Neuronal stem cell (in vitro differentiated cells): ENCODE measurements around the gene RAVER1.

Experiments used
- DNase-seq: peaks from one replicate; pipeline ENCODE4 v3.0.0-alpha.2; 2013; ENCODE audit warnings: low spot score
- H2AFZ ChIP-seq: one replicate; pipeline ENCODE4 v1.6.1; 2013; ENCODE audit warnings: mild to moderate bottlenecking, low read length, inconsistent platforms
- H2AK5ac ChIP-seq: 2 replicates; pipeline ENCODE4 v1.6.1; 2013; ENCODE audit warnings: low read depth, mild to moderate bottlenecking, inconsistent platforms, low read length, moderate library complexity, mixed read lengths
- H2BK120ac ChIP-seq: 2 replicates; pipeline ENCODE4 v1.6.1; 2013; ENCODE audit warnings: low read depth, mild to moderate bottlenecking, inconsistent platforms, low read length, moderate library complexity, mixed read lengths
- H2BK12ac ChIP-seq: one replicate; pipeline ENCODE4 v1.6.1; 2013; ENCODE audit warnings: low read length, inconsistent platforms
- H2BK15ac ChIP-seq: 2 replicates; pipeline ENCODE4 v1.6.1; 2013; ENCODE audit warnings: mild to moderate bottlenecking, low read length, inconsistent platforms, mixed read lengths
- H2BK5ac ChIP-seq: one replicate; pipeline ENCODE4 v1.6.1; 2013; ENCODE audit warnings: inconsistent platforms, mild to moderate bottlenecking, low read length, moderate library complexity
- H3K14ac ChIP-seq: one replicate; pipeline ENCODE4 v1.6.1; 2013; ENCODE audit warnings: low read length, inconsistent platforms
- H3K18ac ChIP-seq: 2 replicates; pipeline ENCODE4 v1.6.1; 2013; ENCODE audit warnings: low read length, inconsistent platforms
- H3K23ac ChIP-seq: 2 replicates; pipeline ENCODE4 v1.6.1; 2013; ENCODE audit warnings: low read depth, mild to moderate bottlenecking, mixed read lengths, low read length, inconsistent platforms; ENCODE audit not compliant: poor library complexity
- H3K27ac ChIP-seq: replicated peaks from 3 replicates; pipeline ENCODE4 v1.5.1; 2013; ENCODE audit warnings: low read length, inconsistent platforms
- H3K27me3 ChIP-seq, 3 experiments: 2 replicates each; pipeline ENCODE4 v1.6.1; 2013; ENCODE audit warnings: low read length in 3 of 3, mild to moderate bottlenecking in 2 of 3, inconsistent platforms in 1 of 3, low read depth in 1 of 3, mixed read lengths in 1 of 3, moderate library complexity in 1 of 3; ENCODE audit not compliant: control insufficient read depth in 3 of 3, insufficient read depth in 3 of 3
- H3K36me3 ChIP-seq, 2 donors: replicated peaks in 1 of 2; 2 replicates each; pipeline ENCODE4 v1.6.1; 2013; ENCODE audit warnings: low read length in 2 of 2; ENCODE audit not compliant: control insufficient read depth in 2 of 2, insufficient read depth in 2 of 2
- H3K4ac ChIP-seq: 2 replicates; pipeline ENCODE4 v1.6.1; 2013; ENCODE audit warnings: inconsistent platforms, mild to moderate bottlenecking, low read length, moderate library complexity
- H3K4me1 ChIP-seq, 2 donors: 1 replicate in 1 of 2; 2 replicates in 1 of 2; pipeline ENCODE4 v1.6.1; 2013; ENCODE audit warnings: low read length in 2 of 2, low read depth in 1 of 2; ENCODE audit not compliant: control insufficient read depth in 2 of 2, insufficient read depth in 1 of 2
- H3K4me2 ChIP-seq: one replicate; pipeline ENCODE4 v1.6.1; 2013; ENCODE audit warnings: mild to moderate bottlenecking, low read length, inconsistent platforms; ENCODE audit not compliant: insufficient read depth, poor library complexity, severe bottlenecking
- H3K4me3 ChIP-seq, 2 donors: 2 replicates each; pipeline ENCODE4 v1.5.1; 2013; ENCODE audit warnings: low read length in 2 of 2, mild to moderate bottlenecking in 2 of 2, inconsistent platforms in 1 of 2, moderate library complexity in 1 of 2
- H3K79me1 ChIP-seq: one replicate; pipeline ENCODE4 v1.6.1; 2013; ENCODE audit warnings: low read depth, mild to moderate bottlenecking, inconsistent platforms, low read length, moderate library complexity
- H3K9ac ChIP-seq: one replicate; pipeline ENCODE4 v1.6.1; 2013; ENCODE audit warnings: mild to moderate bottlenecking, low read depth, low read length, inconsistent platforms; ENCODE audit not compliant: poor library complexity
- H3K9me3 ChIP-seq, 2 donors: replicated peaks in 1 of 2; 2 replicates each; pipeline versions ENCODE3 to v1.6.1; 2013; ENCODE audit warnings: low read length in 2 of 2, mild to moderate bottlenecking in 2 of 2, inconsistent platforms in 1 of 2, low read depth in 1 of 2, mixed read lengths in 1 of 2, moderate library complexity in 1 of 2; ENCODE audit not compliant: control insufficient read depth in 2 of 2, insufficient read depth in 1 of 2
- H4K8ac ChIP-seq: one replicate; pipeline ENCODE4 v1.6.1; 2013; ENCODE audit warnings: low read depth, mild to moderate bottlenecking, inconsistent platforms, low read length, moderate library complexity
- H4K91ac ChIP-seq: one replicate; pipeline ENCODE4 v1.6.1; 2013; ENCODE audit warnings: low read length, low read depth, mild to moderate bottlenecking, inconsistent platforms; ENCODE audit not compliant: poor library complexity
- WGBS, 2 donors: extraction: QIAGEN DNeasy Blood & Tissue Kit; methylation state at CpG; one replicate each; pipeline ENCODE4 v1.1.7; 2013; ENCODE audit warnings: missing lambda C conversion rate in 2 of 2, mixed read lengths in 1 of 2; ENCODE audit not compliant: insufficient read length in 2 of 2, insufficient replicate concordance in 1 of 2; ENCODE audit errors: extremely low coverage in 2 of 2; 5-methylcytosine and 5-hydroxymethylcytosine counted together

Gene RAVER1

DNA sequence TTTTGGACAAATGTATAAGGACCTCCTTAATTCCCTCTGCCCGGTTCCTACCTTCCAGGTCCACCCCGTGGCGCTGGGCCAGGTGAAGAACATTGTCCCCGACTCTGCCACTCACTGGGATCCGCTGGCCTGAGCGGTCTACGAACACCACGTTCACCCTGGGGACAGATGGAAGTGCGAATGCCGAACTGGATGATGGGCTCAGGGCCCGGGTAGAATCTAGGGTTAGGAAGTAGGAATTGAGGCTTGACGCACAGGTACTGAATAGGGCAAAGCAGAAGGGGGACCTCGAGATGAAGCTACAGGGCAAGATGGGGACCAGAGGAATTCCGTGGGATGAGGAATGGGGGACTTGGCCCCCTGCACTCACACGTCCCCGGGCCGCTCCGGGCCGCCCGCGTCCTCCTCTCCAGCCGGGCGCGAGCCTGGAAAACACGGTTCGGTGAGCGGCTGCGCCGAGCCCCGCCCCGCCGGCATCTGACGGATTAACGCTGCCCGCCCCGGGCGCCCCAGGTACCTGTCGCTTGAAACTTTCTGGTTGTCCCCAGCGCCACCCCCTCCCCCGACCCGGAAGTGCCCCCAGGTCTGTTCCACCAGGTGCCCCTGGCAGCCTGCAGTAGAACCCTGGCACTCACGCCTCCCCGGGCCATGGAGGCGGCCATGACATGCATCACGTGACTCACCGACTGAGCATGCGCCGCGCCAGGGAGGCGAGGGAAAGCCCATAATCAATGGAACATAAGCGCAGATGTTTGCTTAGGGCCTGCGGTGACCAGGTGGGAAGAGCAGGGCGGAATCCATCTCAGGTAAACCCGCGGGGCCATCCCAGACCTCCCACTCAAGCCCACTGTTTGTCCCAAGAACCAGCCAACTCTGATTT is 17.8 kb downstream of the RAVER1 start, which contains the start of gene FDX2:
Gene FDX2 (minus strand): TSS at position 681 of the 880 bp plus-strand sequence. CDS start 19 bp downstream, at position 662.
- no peak within 1 kb of the TSS for H2BK12ac ChIP-seq
- H3K4me3 ChIP-seq: peak within 1 kb of the TSS; percentile 71 to 81
- no peak within 1 kb of the TSS for H4K8ac ChIP-seq

DNA sequence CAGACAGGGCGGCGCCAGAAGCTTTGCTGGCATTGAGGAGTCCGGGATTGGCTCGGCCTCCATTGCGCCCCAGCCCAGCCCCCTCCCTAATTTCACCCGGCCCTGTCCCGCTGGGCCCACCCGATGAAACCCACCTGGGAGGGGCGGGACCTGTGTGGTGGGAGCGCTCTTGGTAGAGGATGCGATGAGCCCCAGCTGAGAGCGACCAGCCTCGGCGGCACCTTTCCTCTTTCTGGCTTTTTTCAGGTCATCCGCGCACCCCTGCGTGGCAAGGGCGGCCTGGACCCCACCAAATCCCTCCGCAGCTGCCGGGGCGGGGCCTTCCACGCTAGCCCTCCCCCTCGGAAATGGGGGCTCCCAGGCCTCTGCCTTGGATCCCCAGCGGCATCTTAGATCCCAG is 23.9 kb downstream of the RAVER1 start, which contains the start of gene ZGLP1:
Gene ZGLP1 (minus strand): TSS at position 393 of the 400 bp plus-strand sequence.
- no peak within 1 kb of the TSS for H2BK120ac ChIP-seq
- no peak within 1 kb of the TSS for H3K23ac ChIP-seq
- H4K91ac ChIP-seq: no peak within 1 kb of the TSS
- H3K18ac ChIP-seq: no peak within 1 kb of the TSS
- DNase-seq: no peak
- H3K4me3 ChIP-seq: no peak within 1 kb of the TSS
- H3K4ac ChIP-seq: no peak within 1 kb of the TSS
- no peaks in the 10 kb centered on the region for H3K27me3 ChIP-seq
- no peaks in the 10 kb centered on the region for H3K4me1 ChIP-seq
- no peak within 1 kb of the TSS for H3K14ac ChIP-seq
- H2BK12ac ChIP-seq: no peak within 1 kb of the TSS
- H4K8ac ChIP-seq: no peak within 1 kb of the TSS
- no peak within 1 kb of the TSS for H3K27ac ChIP-seq
- H3K4me2 ChIP-seq: no peak within 1 kb of the TSS
- peaks cover 6 to 16% of the 10 kb centered on the region in 2 donors for H3K36me3 ChIP-seq
- WGBS, 2 donors: no CpG with 5 or more reads among the region's 24 CpGs
- no peaks in the 10 kb centered on the region for H3K9me3 ChIP-seq
- no peak within 1 kb of the TSS for H2AK5ac ChIP-seq
- no peak within 1 kb of the TSS for H3K9ac ChIP-seq
- H3K79me1 ChIP-seq: no peaks in the 10 kb centered on the region
- H2AFZ ChIP-seq: no peak within 1 kb of the TSS
- no peak within 1 kb of the TSS for H2BK5ac ChIP-seq
- H2BK15ac ChIP-seq: no peak within 1 kb of the TSS

More for the DNA sequence above, 17.8 kb downstream of the RAVER1 start, which contains the start of gene FDX2:
- Histone ChIP-seq H3K23ac (peak within 1 kb of the TSS; percentile 5), H3K18ac (peak within 1 kb of the TSS; percentile 55), H2AK5ac (peak within 1 kb of the TSS; percentile 17), H2BK15ac (no peak within 1 kb of the TSS), H2BK5ac (no peak within 1 kb of the TSS), H3K4me1 (peaks cover 0 to 2% of the 10 kb centered on the region in 2 donors), H3K4ac (no peak within 1 kb of the TSS), H3K14ac (no peak within 1 kb of the TSS), H2AFZ (peak within 1 kb of the TSS; percentile 98), H3K27ac (no peak within 1 kb of the TSS), H3K9ac (peak within 1 kb of the TSS; percentile 65), H2BK120ac (no peak within 1 kb of the TSS), H3K79me1 (peaks cover 6% of the 10 kb centered on the region), H3K4me2 (peak within 1 kb of the TSS; percentile 77), H3K27me3 (no peaks in the 10 kb centered on the region), H4K91ac (no peak within 1 kb of the TSS), H3K36me3 (peaks cover 23 to 54% of the 10 kb centered on the region in 2 donors), H3K9me3 (no peaks in the 10 kb centered on the region)
- peak; percentile 86 for DNase-seq
- WGBS, 2 donors: no CpG with 5 or more reads among the region's 55 CpGs

DNA sequence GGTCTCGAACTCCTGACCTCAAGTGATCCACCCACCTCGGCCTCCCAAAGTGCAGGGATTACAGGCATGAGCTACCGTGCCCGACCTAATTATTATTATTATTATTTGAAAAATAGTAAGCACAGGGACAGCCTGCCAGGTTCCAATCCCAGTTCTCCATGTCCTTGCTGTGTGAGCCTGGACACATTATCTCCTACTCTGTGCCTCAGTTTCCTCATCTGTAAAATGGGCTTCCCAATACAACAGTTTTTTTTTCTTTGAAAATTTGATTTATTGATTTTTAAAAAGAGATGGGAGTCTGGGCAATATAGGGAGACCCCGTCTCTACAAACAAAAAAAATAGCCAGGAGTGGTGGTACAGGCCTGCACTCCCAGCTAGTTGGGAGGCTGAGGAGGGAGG is 27.0 kb downstream of the RAVER1 start:
- Histone ChIP-seq H3K18ac (no peak overlapping the region), H3K9me3 (no peaks in the 10 kb centered on the region), H3K4me1 (no peaks in the 10 kb centered on the region), H3K27me3 (no peaks in the 10 kb centered on the region), H2BK12ac (no peak overlapping the region), H4K8ac (no peak overlapping the region), H3K4me3 (no peak overlapping the region), H2AFZ (no peak overlapping the region), H3K14ac (no peak overlapping the region), H3K27ac (no peak overlapping the region), H2BK120ac (no peak overlapping the region), H2BK5ac (no peak overlapping the region), H3K36me3 (peaks cover 6 to 13% of the 10 kb centered on the region in 2 donors), H4K91ac (no peak overlapping the region), H3K79me1 (no peaks in the 10 kb centered on the region), H2AK5ac (no peak overlapping the region), H2BK15ac (no peak overlapping the region), H3K4me2 (no peak overlapping the region), H3K9ac (no peak overlapping the region), H3K4ac (no peak overlapping the region), H3K23ac (no peak overlapping the region)
- DNase-seq: no peak
- no CpG with 5 or more reads among the region's 5 CpGs for WGBS, 2 donors

DNA sequence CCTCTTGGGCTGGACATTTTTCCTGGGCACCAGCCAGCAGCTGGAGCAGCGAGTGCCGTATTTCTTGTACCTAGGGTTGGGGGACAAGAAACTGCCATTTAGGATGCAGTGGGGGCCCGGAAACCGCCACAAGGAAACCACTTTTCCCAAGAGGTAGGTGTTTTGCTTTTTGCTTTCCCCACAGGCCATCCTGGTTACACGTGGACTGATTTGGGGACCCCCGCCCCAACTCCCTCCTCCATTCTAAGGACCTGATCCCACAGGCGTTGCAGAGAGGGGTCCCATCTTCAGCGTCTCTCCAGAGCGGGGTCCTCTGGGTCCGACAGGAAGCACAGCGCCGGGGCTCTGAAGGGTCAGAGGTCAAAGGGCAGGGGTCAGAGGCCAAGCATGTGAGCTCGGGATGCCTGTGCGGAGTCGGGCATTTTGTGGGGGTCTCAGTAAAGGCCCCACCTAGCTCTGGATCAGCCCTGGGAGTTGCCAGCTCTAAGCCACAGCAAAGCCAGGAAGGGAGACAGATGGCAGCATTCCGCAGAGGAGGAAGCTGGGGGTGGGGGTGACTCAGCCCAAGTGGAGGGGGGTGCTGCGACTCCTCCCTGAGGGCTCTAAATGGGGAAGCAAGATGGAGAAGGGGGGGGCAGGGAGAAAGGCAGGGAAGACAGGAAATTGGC is 28.1 kb downstream of the RAVER1 start:
- WGBS, 2 donors: no CpG with 5 or more reads among the region's 17 CpGs

More for the DNA sequence above, 28.1 kb downstream of the RAVER1 start:
- Histone ChIP-seq H2BK5ac (no peak overlapping the region), H2AFZ (no peak overlapping the region), H3K14ac (no peak overlapping the region), H4K8ac (no peak overlapping the region), H4K91ac (no peak overlapping the region), H3K23ac (no peak overlapping the region), H3K9ac (no peak overlapping the region), H3K4ac (no peak overlapping the region), H3K27ac (no peak overlapping the region), H3K79me1 (no peaks in the 10 kb centered on the region), H3K27me3 (no peaks in the 10 kb centered on the region), H3K9me3 (no peaks in the 10 kb centered on the region), H2BK15ac (no peak overlapping the region), H2BK12ac (no peak overlapping the region), H3K4me1 (no peaks in the 10 kb centered on the region), H3K18ac (no peak overlapping the region), H3K36me3 (peaks cover 3 to 6% of the 10 kb centered on the region in 2 donors), H3K4me2 (no peak overlapping the region), H2AK5ac (no peak overlapping the region), H3K4me3 (no peak overlapping the region), H2BK120ac (no peak overlapping the region)
- no peak for DNase-seq
